Measurements from ENCODE around the gene CPHXL.

Gene CPHXL

GRCh38 chr16:75697571-75697970 lies 28.7 kb downstream of the CPHXL start:
- H3K4me1 ChIP-seq (ENCODE audit: control insufficient read depth, insufficient read depth, low read length): peaks cover 6% of the 10 kb centered on the region
- no peaks in the 10 kb centered on the region for H3K36me3 ChIP-seq (ENCODE audit: control insufficient read depth, insufficient read depth, low read length)
- no peaks in the 10 kb centered on the region for H3K9me3 ChIP-seq (ENCODE audit: control insufficient read depth, insufficient read depth, low read length)
- no peak overlapping the region for H3K9ac ChIP-seq (ENCODE audit: low read depth, low read length)
- no peak overlapping the region for H3K4me3 ChIP-seq (ENCODE audit: low read depth, low read length)
- H3K27me3 ChIP-seq (ENCODE audit: control insufficient read depth, insufficient read depth, low read length): no peaks in the 10 kb centered on the region

GRCh38 chr16:75695708-75696107 lies 30.6 kb downstream of the CPHXL start:
- Histone ChIP-seq H3K36me3 (ENCODE audit: control insufficient read depth, insufficient read depth, low read length) (no peaks in the 10 kb centered on the region), H3K4me3 (ENCODE audit: low read depth, low read length) (no peak overlapping the region), H3K9me3 (ENCODE audit: control insufficient read depth, insufficient read depth, low read length) (no peaks in the 10 kb centered on the region), H3K27me3 (ENCODE audit: control insufficient read depth, insufficient read depth, low read length) (no peaks in the 10 kb centered on the region), H3K9ac (ENCODE audit: low read depth, low read length) (no peak overlapping the region), H3K4me1 (ENCODE audit: control insufficient read depth, insufficient read depth, low read length) (peaks cover 2% of the 10 kb centered on the region)

GRCh38 chr16:75687361-75687760 lies 38.9 kb downstream of the CPHXL start:
- Histone ChIP-seq H3K36me3 (ENCODE audit: control insufficient read depth, insufficient read depth, low read length) (no peaks in the 10 kb centered on the region), H3K9ac (ENCODE audit: low read depth, low read length) (no peak overlapping the region), H3K4me1 (ENCODE audit: control insufficient read depth, insufficient read depth, low read length) (no peaks in the 10 kb centered on the region), H3K27me3 (ENCODE audit: control insufficient read depth, insufficient read depth, low read length) (no peaks in the 10 kb centered on the region), H3K4me3 (ENCODE audit: low read depth, low read length) (no peak overlapping the region), H3K9me3 (ENCODE audit: control insufficient read depth, insufficient read depth, low read length) (peaks cover 4% of the 10 kb centered on the region)

- Histone ChIP-seq H3K36me3 (ENCODE audit: control insufficient read depth, insufficient read depth, low read length) (no peaks in the 10 kb centered on the region), H3K9me3 (ENCODE audit: control insufficient read depth, insufficient read depth, low read length) (peaks cover 4% of the 10 kb centered on the region), H3K4me3 (ENCODE audit: low read depth, low read length) (no peak overlapping the region), H3K9ac (ENCODE audit: low read depth, low read length) (no peak overlapping the region), H3K27me3 (ENCODE audit: control insufficient read depth, insufficient read depth, low read length) (no peaks in the 10 kb centered on the region), H3K4me1 (ENCODE audit: control insufficient read depth, insufficient read depth, low read length) (no peaks in the 10 kb centered on the region)
These were observed 44.0 kb downstream of the CPHXL start for GRCh38 chr16:75682308-75682707.

- Histone ChIP-seq H3K9me3 (ENCODE audit: control insufficient read depth, insufficient read depth, low read length) (peaks cover 4% of the 10 kb centered on the region), H3K36me3 (ENCODE audit: control insufficient read depth, insufficient read depth, low read length) (no peaks in the 10 kb centered on the region), H3K27me3 (ENCODE audit: control insufficient read depth, insufficient read depth, low read length) (no peaks in the 10 kb centered on the region), H3K4me1 (ENCODE audit: control insufficient read depth, insufficient read depth, low read length) (no peaks in the 10 kb centered on the region), H3K4me3 (ENCODE audit: low read depth, low read length) (no peak overlapping the region), H3K9ac (ENCODE audit: low read depth, low read length) (no peak overlapping the region)
These were observed 46.9 kb downstream of the CPHXL start for GRCh38 chr16:75679366-75679765.

- no peak within 1 kb of the TSS for H3K9ac ChIP-seq (ENCODE audit: low read depth, low read length)
- no peaks in the 10 kb centered on the region for H3K27me3 ChIP-seq (ENCODE audit: control insufficient read depth, insufficient read depth, low read length)
- no peaks in the 10 kb centered on the region for H3K4me1 ChIP-seq (ENCODE audit: control insufficient read depth, insufficient read depth, low read length)
- H3K36me3 ChIP-seq (ENCODE audit: control insufficient read depth, insufficient read depth, low read length): no peaks in the 10 kb centered on the region
- no peak within 1 kb of the TSS for H3K4me3 ChIP-seq (ENCODE audit: low read depth, low read length)
- H3K9me3 ChIP-seq (ENCODE audit: control insufficient read depth, insufficient read depth, low read length): no peaks in the 10 kb centered on the region
These were observed 49.4 kb downstream of the CPHXL start, which contains the start of gene CPHXL2 for GRCh38 chr16:75676909-75677308. CPHXL2 (minus strand) TSS chr16:75677009; CDS start chr16:75676999, 10 bp downstream.

- H3K9ac ChIP-seq (ENCODE audit: low read depth, low read length): no peak overlapping the region
- H3K27me3 ChIP-seq (ENCODE audit: control insufficient read depth, insufficient read depth, low read length): no peaks in the 10 kb centered on the region
- H3K36me3 ChIP-seq (ENCODE audit: control insufficient read depth, insufficient read depth, low read length): no peaks in the 10 kb centered on the region
- no peak overlapping the region for H3K4me3 ChIP-seq (ENCODE audit: low read depth, low read length)
- H3K4me1 ChIP-seq (ENCODE audit: control insufficient read depth, insufficient read depth, low read length): no peaks in the 10 kb centered on the region
- H3K9me3 ChIP-seq (ENCODE audit: control insufficient read depth, insufficient read depth, low read length): no peaks in the 10 kb centered on the region
These were observed 58.8 kb downstream of the CPHXL start for GRCh38 chr16:75667503-75667902.
